Measurements from ENCODE around the gene AMH. TPM values are rescaled to one million over a fixed set of nuclear protein-coding genes. Genes with fewer than 3 reads are reported as not detected.

Gene AMH
- total RNA-seq, 1 experiment from 2014 or later: 11.2 TPM

DNA sequence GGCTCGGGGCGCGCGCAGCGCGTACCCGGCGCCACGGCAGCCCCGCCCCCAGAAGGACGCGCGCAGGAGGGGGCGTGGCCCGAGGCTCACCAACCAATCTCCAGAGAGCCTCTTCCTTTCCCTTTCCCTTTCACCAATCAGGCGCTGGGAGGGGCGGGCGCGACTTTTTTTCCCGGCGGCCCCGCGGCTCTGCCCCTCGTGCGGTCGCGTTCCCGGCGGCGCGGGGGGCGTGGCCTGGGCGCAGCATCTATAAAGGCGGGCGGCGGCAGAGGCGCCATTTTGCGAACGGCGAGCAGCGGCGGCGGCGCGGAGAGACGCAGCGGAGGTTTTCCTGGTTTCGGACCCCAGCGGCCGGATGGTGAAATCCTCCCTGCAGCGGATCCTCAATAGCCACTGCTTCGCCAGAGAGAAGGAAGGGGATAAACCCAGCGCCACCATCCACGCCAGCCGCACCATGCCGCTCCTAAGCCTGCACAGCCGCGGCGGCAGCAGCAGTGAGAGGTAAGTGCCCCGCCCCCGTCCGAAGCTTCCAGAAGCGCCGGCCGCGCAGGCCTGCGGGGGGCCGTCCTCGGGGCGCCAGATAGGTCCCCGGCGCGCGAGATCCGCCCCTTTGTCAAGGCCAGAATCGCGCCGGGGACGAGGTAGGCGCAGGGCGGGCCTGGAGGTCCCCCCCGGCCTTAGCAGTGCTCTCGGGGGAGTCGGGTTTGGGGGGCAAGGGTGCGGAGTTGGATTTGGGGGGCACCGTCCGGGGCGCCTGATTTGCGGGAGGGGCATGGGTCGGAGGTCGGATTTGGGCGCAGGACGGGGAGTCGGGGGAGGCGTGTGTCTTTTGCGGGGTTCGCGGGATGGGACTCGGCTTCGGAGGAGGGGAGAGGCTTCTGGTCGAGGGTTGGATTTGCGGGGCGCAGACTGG is 20.4 kb downstream of the AMH start (continued):
- TF ChIP-seq, protein P1, sequence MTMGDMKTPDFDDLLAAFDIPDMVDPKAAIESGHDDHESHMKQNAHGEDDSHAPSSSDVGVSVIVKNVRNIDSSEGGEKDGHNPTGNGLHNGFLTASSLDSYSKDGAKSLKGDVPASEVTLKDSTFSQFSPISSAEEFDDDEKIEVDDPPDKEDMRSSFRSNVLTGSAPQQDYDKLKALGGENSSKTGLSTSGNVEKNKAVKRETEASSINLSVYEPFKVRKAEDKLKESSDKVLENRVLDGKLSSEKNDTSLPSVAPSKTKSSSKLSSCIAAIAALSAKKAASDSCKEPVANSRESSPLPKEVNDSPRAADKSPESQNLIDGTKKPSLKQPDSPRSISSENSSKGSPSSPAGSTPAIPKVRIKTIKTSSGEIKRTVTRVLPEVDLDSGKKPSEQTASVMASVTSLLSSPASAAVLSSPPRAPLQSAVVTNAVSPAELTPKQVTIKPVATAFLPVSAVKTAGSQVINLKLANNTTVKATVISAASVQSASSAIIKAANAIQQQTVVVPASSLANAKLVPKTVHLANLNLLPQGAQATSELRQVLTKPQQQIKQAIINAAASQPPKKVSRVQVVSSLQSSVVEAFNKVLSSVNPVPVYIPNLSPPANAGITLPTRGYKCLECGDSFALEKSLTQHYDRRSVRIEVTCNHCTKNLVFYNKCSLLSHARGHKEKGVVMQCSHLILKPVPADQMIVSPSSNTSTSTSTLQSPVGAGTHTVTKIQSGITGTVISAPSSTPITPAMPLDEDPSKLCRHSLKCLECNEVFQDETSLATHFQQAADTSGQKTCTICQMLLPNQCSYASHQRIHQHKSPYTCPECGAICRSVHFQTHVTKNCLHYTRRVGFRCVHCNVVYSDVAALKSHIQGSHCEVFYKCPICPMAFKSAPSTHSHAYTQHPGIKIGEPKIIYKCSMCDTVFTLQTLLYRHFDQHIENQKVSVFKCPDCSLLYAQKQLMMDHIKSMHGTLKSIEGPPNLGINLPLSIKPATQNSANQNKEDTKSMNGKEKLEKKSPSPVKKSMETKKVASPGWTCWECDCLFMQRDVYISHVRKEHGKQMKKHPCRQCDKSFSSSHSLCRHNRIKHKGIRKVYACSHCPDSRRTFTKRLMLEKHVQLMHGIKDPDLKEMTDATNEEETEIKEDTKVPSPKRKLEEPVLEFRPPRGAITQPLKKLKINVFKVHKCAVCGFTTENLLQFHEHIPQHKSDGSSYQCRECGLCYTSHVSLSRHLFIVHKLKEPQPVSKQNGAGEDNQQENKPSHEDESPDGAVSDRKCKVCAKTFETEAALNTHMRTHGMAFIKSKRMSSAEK (CRISPR knock-in tag; IDR thresholded peaks at IDR 0.05; ENCODE audit: borderline replicate concordance): no peak
- TF ChIP-seq GABPB1 (CRISPR knock-in tag; IDR thresholded peaks at IDR 0.05) (peak; percentile 72), SMAD3 (CRISPR knock-in tag; IDR thresholded peaks at IDR 0.05; ENCODE audit: borderline replicate concordance) (peak; percentile 66; the same call in 1 of the 2 replicates), FOXJ3 (CRISPR knock-in tag; IDR thresholded peaks at IDR 0.05; ENCODE audit: borderline replicate concordance) (no peak), ZNF263 (CRISPR knock-in tag; IDR thresholded peaks at IDR 0.05; ENCODE audit: low read depth) (0 out of 2 replicates have a peak, but pooled peaks have one; percentile 6), MYBL2 (CRISPR knock-in tag; IDR thresholded peaks at IDR 0.05) (peak; percentile 69; the same call in 1 of the 2 replicates), ZNF423 (CRISPR knock-in tag; IDR thresholded peaks at IDR 0.05) (no peak), CREB1 (CRISPR knock-in tag; IDR thresholded peaks at IDR 0.05) (0 out of 2 replicates have a peak, but pooled peaks have one; percentile 26), ELF4 (CRISPR knock-in tag; IDR thresholded peaks at IDR 0.05; ENCODE audit: low read depth) (peak; percentile 74; the same call in 1 of the 2 replicates), TP53 (CRISPR knock-in tag; IDR thresholded peaks at IDR 0.05) (no peak), NR1H2 (CRISPR knock-in tag; IDR thresholded peaks at IDR 0.05) (no peak), GRHL2 (CRISPR knock-in tag; IDR thresholded peaks at IDR 0.05; ENCODE audit: insufficient replicate concordance, severe bottlenecking) (no peak), ETV6 (CRISPR knock-in tag; IDR thresholded peaks at IDR 0.05) (peak; percentile 80), JAZF1 (CRISPR knock-in tag; IDR thresholded peaks at IDR 0.05) (no peak), CBFB (CRISPR knock-in tag; IDR thresholded peaks at IDR 0.05; ENCODE audit: low read depth) (no peak), ZNF671 (CRISPR knock-in tag; IDR thresholded peaks at IDR 0.05) (no peak), NFATC4 (CRISPR knock-in tag; IDR thresholded peaks at IDR 0.05) (0 out of 2 replicates have a peak, but pooled peaks have one; percentile 29), TEAD1 (CRISPR knock-in tag; IDR thresholded peaks at IDR 0.05) (peak; percentile 84)
- TF ChIP-seq, protein P2, sequence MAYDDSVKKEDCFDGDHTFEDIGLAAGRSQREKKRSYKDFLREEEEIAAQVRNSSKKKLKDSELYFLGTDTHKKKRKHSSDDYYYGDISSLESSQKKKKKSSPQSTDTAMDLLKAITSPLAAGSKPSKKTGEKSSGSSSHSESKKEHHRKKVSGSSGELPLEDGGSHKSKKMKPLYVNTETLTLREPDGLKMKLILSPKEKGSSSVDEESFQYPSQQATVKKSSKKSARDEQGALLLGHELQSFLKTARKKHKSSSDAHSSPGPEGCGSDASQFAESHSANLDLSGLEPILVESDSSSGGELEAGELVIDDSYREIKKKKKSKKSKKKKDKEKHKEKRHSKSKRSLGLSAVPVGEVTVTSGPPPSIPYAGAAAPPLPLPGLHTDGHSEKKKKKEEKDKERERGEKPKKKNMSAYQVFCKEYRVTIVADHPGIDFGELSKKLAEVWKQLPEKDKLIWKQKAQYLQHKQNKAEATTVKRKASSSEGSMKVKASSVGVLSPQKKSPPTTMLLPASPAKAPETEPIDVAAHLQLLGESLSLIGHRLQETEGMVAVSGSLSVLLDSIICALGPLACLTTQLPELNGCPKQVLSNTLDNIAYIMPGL (CRISPR knock-in tag; IDR thresholded peaks at IDR 0.05): peak; percentile 62; the same call in 1 of the 2 replicates
- TF ChIP-seq, protein P3, sequence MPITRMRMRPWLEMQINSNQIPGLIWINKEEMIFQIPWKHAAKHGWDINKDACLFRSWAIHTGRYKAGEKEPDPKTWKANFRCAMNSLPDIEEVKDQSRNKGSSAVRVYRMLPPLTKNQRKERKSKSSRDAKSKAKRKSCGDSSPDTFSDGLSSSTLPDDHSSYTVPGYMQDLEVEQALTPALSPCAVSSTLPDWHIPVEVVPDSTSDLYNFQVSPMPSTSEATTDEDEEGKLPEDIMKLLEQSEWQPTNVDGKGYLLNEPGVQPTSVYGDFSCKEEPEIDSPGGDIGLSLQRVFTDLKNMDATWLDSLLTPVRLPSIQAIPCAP (CRISPR knock-in tag; IDR thresholded peaks at IDR 0.05): peak; percentile 89
- TF ChIP-seq, protein P4, sequence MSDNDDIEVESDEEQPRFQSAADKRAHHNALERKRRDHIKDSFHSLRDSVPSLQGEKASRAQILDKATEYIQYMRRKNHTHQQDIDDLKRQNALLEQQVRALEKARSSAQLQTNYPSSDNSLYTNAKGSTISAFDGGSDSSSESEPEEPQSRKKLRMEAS (CRISPR knock-in tag; IDR thresholded peaks at IDR 0.05): peak; percentile 75
- TF ChIP-seq, protein P5, sequence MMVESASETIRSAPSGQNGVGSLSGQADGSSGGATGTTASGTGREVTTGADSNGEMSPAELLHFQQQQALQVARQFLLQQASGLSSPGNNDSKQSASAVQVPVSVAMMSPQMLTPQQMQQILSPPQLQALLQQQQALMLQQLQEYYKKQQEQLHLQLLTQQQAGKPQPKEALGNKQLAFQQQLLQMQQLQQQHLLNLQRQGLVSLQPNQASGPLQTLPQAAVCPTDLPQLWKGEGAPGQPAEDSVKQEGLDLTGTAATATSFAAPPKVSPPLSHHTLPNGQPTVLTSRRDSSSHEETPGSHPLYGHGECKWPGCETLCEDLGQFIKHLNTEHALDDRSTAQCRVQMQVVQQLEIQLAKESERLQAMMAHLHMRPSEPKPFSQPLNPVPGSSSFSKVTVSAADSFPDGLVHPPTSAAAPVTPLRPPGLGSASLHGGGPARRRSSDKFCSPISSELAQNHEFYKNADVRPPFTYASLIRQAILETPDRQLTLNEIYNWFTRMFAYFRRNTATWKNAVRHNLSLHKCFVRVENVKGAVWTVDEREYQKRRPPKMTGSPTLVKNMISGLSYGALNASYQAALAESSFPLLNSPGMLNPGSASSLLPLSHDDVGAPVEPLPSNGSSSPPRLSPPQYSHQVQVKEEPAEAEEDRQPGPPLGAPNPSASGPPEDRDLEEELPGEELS (CRISPR knock-in tag; IDR thresholded peaks at IDR 0.05): 0 out of 2 replicates have a peak, but pooled peaks have one; percentile 62
- TF ChIP-seq, protein P6, sequence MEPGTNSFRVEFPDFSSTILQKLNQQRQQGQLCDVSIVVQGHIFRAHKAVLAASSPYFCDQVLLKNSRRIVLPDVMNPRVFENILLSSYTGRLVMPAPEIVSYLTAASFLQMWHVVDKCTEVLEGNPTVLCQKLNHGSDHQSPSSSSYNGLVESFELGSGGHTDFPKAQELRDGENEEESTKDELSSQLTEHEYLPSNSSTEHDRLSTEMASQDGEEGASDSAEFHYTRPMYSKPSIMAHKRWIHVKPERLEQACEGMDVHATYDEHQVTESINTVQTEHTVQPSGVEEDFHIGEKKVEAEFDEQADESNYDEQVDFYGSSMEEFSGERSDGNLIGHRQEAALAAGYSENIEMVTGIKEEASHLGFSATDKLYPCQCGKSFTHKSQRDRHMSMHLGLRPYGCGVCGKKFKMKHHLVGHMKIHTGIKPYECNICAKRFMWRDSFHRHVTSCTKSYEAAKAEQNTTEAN (CRISPR knock-in tag; IDR thresholded peaks at IDR 0.05): peak; percentile 24; the same call in 1 of the 2 replicates
- TF ChIP-seq, protein P7, sequence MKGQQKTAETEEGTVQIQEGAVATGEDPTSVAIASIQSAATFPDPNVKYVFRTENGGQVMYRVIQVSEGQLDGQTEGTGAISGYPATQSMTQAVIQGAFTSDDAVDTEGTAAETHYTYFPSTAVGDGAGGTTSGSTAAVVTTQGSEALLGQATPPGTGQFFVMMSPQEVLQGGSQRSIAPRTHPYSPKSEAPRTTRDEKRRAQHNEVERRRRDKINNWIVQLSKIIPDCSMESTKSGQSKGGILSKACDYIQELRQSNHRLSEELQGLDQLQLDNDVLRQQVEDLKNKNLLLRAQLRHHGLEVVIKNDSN (CRISPR knock-in tag; IDR thresholded peaks at IDR 0.05): peak; percentile 60; the same call in 1 of the 2 replicates

Measured in WTC11 (cell line).